HG03135 (cell line): ENCODE measurements around the gene ROM1.
"Not testable (repeated sequence)": the region's sequence is repeated elsewhere in the genome, so short reads cannot be mapped to it uniquely, and the experiment has no call there.

Source experiments
- ATAC-seq: cut with Tn5 transposase; IDR thresholded peaks from one replicate; pipeline ENCODE4 v1.9.1; 2021; ENCODE audit warnings: mild to moderate bottlenecking, moderate library complexity; ENCODE audit not compliant: unreplicated experiment

The ROM1 gene

GRCh38 chr11:62607714-62608113 lies 5.3 kb upstream of the ROM1 start:
- ATAC-seq = no peak

- ATAC-seq = no peak
These were observed 4.3 kb upstream of the ROM1 start for GRCh38 chr11:62608776-62609175.

- no peak for ATAC-seq
These were observed 2.7 kb upstream of the ROM1 start for GRCh38 chr11:62610403-62610802.

- no peak for ATAC-seq
These were observed 2.0 kb upstream of the ROM1 start for GRCh38 chr11:62610814-62611704.

- ATAC-seq = peak; percentile 21
These were observed 1.2 kb upstream of the ROM1 start for GRCh38 chr11:62611705-62612365.

- no peak for ATAC-seq
These were observed 278 bp downstream of the ROM1 start for GRCh38 chr11:62613291-62613778.

- ATAC-seq = no peak
These were observed 1.2 kb downstream of the ROM1 start for GRCh38 chr11:62614275-62614674.

- no peak for ATAC-seq
These were observed 2.5 kb downstream of the ROM1 start for GRCh38 chr11:62615521-62615920.

GRCh38 chr11:62616957-62617356 lies 3.9 kb downstream of the ROM1 start:
- ATAC-seq = not testable (repeated sequence)

- ATAC-seq = no peak
These were observed 8.0 kb downstream of the ROM1 start for GRCh38 chr11:62621027-62621566.

GRCh38 chr11:62621567-62622470 lies 8.8 kb downstream of the ROM1 start, which contains the start of gene B3GAT3:
Gene B3GAT3, minus strand, starts transcription at chr11:62621986. Its CDS starts 39 bp downstream, at chr11:62621947.
- ATAC-seq = peak; percentile 86

GRCh38 chr11:62622476-62623089 lies 9.5 kb downstream of the ROM1 start:
- no peak for ATAC-seq

- no peak for ATAC-seq
These were observed 14.7 kb downstream of the ROM1 start for GRCh38 chr11:62627713-62628112.

- ATAC-seq = no peak
These were observed 19.4 kb downstream of the ROM1 start for GRCh38 chr11:62632492-62632891.

GRCh38 chr11:62644220-62644619 lies 31.2 kb downstream of the ROM1 start:
- ATAC-seq = no peak

- ATAC-seq = no peak
These were observed 32.6 kb downstream of the ROM1 start for GRCh38 chr11:62645671-62645945.

- peak; percentile 95 for ATAC-seq
These were observed 33.1 kb downstream of the ROM1 start, which contains the start of gene GANAB for GRCh38 chr11:62645946-62646824. Gene GANAB, minus strand, starts transcription at chr11:62646613. Its CDS starts 14 bp downstream, at chr11:62646599.

- no peak for ATAC-seq
These were observed 34.0 kb downstream of the ROM1 start for GRCh38 chr11:62646825-62647608.

- ATAC-seq = no peak
These were observed 34.5 kb downstream of the ROM1 start for GRCh38 chr11:62647609-62648005.
